HCT116 (cell line): ENCODE results near the gene DPP10. TPM values are rescaled to one million over a fixed set of nuclear protein-coding genes. Genes with fewer than 3 reads are reported as not detected.
"Not testable (repeated sequence)": the region's sequence is repeated elsewhere in the genome, so short reads cannot be mapped to it uniquely, and the experiment has no call there.

Source experiments
- ATAC-seq: fragments of 200-7000 bp; cut with Tn5 transposase; 2 replicates; pipeline ENCODE4 v1.9.1; 2020; ENCODE audit warnings: mild to moderate bottlenecking, moderate library complexity
- BruUV-seq: library from RNA; stranded (reverse); fragments of 400-500 nt; replicated peaks from 2 replicates; lab custom pipeline; 2021; lab: Mats Ljungman, UMichigan
- CTCF ChIA-PET: fragments of 300-600 bp; sonication (Branson Sonifier 250); formaldehyde crosslinking; loops from one replicate; lab custom pipeline; 2021; ENCODE audit warnings: antibody characterized with exemption; lab: Charles Lee
- POLR2A ChIA-PET: fragments of 300-600, 350-600 bp; sonication (Branson Sonifier 250); formaldehyde crosslinking; loops from one replicate; lab custom pipeline; 2021; ENCODE audit warnings: antibody characterized with exemption; lab: Charles Lee
- RAD21 ChIA-PET, 2 experiments: fragments of 300-600 bp; sonication (Branson Sonifier 250); formaldehyde crosslinking; loops; one replicate each; lab custom pipeline; 2023; ENCODE audit warnings: low total read pairs in 2 of 2; ENCODE audit not compliant: uncharacterized antibody in 2 of 2, unreplicated experiment in 2 of 2, low non-redundant PET in 1 of 2; lab: Charles Lee
- DNase-seq: peaks from one replicate; pipeline ENCODE4 v3.0.0-alpha.2; 2010; ENCODE audit warnings: low read depth, low spot score
- H2AFZ ChIP-seq: fragments of 200-600 bp; shearing (Covaris generic), sonication (generic); 2 replicates; pipeline ENCODE4 v1.6.1; 2017; ENCODE audit warnings: low read depth, mixed run types, mixed read lengths, antibody characterized with exemption, low read length; ENCODE audit not compliant: poor library complexity, severe bottlenecking
- H3K27ac ChIP-seq: 2 replicates; pipeline ENCODE4 v1.5.1; 2012; ENCODE audit warnings: low read depth, low read length
- H3K27me3 ChIP-seq: fragments of 200-600 bp; sonication (generic); 2 replicates; pipeline ENCODE4 v1.6.1; 2016; ENCODE audit warnings: mixed run types, low read length, mixed read lengths; ENCODE audit not compliant: insufficient read depth
- H3K36me3 ChIP-seq, 2 experiments: fragments of 200-500 bp in 1 of 2; fragments of 200-600 bp in 1 of 2; sonication (Bioruptor generic) in 1 of 2; sonication (generic) in 1 of 2; 2 replicates each; pipeline versions ENCODE4 v1.5.1 to v1.6.1; 2014 to 2016; ENCODE audit warnings: low read length in 2 of 2, inconsistent platforms in 1 of 2, mixed read lengths in 1 of 2, mixed run types in 1 of 2; ENCODE audit not compliant: insufficient read depth in 2 of 2, control insufficient read depth in 1 of 2
- H3K4me1 ChIP-seq, 2 experiments: fragments of 200-600 bp in 1 of 2; sonication (generic) in 1 of 2; 2 replicates each; pipeline versions ENCODE4 v1.5.1 to v1.6.1; 2012 to 2017; ENCODE audit warnings: low read length in 2 of 2, inconsistent platforms in 1 of 2, mild to moderate bottlenecking in 1 of 2, mixed read lengths in 1 of 2, mixed run types in 1 of 2, moderate library complexity in 1 of 2; ENCODE audit not compliant: insufficient read depth in 2 of 2, control insufficient read depth in 1 of 2
- H3K4me2 ChIP-seq: fragments of 200-600 bp; sonication (generic); 2 replicates; pipeline ENCODE4 v1.6.1; 2017; ENCODE audit warnings: mixed run types, low read length, mixed read lengths
- H3K4me3 ChIP-seq, 2 experiments: fragments of 200-600 bp in 1 of 2; sonication (generic) in 1 of 2; replicated peaks in 1 of 2; 2 replicates each; pipeline ENCODE4 v1.5.1; 2011 to 2016; ENCODE audit warnings: low read length in 2 of 2, control low read depth in 1 of 2, low read depth in 1 of 2, mild to moderate bottlenecking in 1 of 2, mixed read lengths in 1 of 2, mixed run types in 1 of 2
- H3K79me2 ChIP-seq: fragments of 200-600 bp; sonication (generic); 2 replicates; pipeline ENCODE4 v1.6.1; 2017; ENCODE audit warnings: mild to moderate bottlenecking, mixed run types, low read length, moderate library complexity, mixed read lengths; ENCODE audit not compliant: insufficient read depth
- H3K9ac ChIP-seq: fragments of 200-600 bp; sonication (generic); 2 replicates; pipeline ENCODE4 v1.6.1; 2016; ENCODE audit warnings: low read length, mixed read lengths
- H3K9me2 ChIP-seq: fragments of 200-600 bp; sonication (generic), shearing (Covaris generic); 2 replicates; pipeline ENCODE4 v1.6.1; 2017; ENCODE audit warnings: mixed run types, mild to moderate bottlenecking, moderate library complexity; ENCODE audit not compliant: insufficient read depth
- H3K9me3 ChIP-seq, 2 experiments: fragments of 200-500 bp in 1 of 2; fragments of 200-600 bp in 1 of 2; sonication (Bioruptor generic) in 1 of 2; sonication (generic) in 1 of 2; 2 replicates each; pipeline ENCODE4 v1.6.1; 2014 to 2017; ENCODE audit warnings: low read length in 2 of 2, mixed read lengths in 2 of 2, inconsistent platforms in 1 of 2, low read depth in 1 of 2, mild to moderate bottlenecking in 1 of 2, mixed run types in 1 of 2, moderate library complexity in 1 of 2; ENCODE audit not compliant: control insufficient read depth in 1 of 2, insufficient read depth in 1 of 2
- H4K20me1 ChIP-seq: fragments of 200-600 bp; sonication (generic), shearing (Covaris generic); 2 replicates; pipeline ENCODE4 v1.6.1; 2017; ENCODE audit warnings: mixed run types, mild to moderate bottlenecking, moderate library complexity; ENCODE audit not compliant: insufficient read depth
- ATF3 ChIP-seq: IDR thresholded peaks from 2 replicates; pipeline ENCODE4 v1.6.1; 2012
- CTCF ChIP-seq, 3 experiments: fragments of 200-600 bp in 1 of 3; sonication (generic) in 1 of 3; IDR thresholded peaks in 2 of 3; conservative IDR thresholded peaks in 1 of 3; 2 replicates each; pipeline ENCODE4 v1.5.1; 2012 to 2017; ENCODE audit warnings: low read depth in 2 of 3, low read length in 2 of 3, antibody characterized with exemption in 1 of 3, borderline replicate concordance in 1 of 3, control low read depth in 1 of 3, mild to moderate bottlenecking in 1 of 3, mixed read lengths in 1 of 3, mixed run types in 1 of 3, moderate library complexity in 1 of 3; ENCODE audit not compliant: insufficient read depth in 1 of 3
- EGR1 ChIP-seq: IDR thresholded peaks from 2 replicates; pipeline ENCODE4 v1.6.1; 2012; ENCODE audit warnings: low read depth
- FOSL1 ChIP-seq: IDR thresholded peaks from 2 replicates; pipeline ENCODE4 v1.6.1; 2012; ENCODE audit warnings: low read depth
- JUND ChIP-seq: IDR thresholded peaks from 2 replicates; pipeline ENCODE4 v1.6.1; 2012
- RAD21 ChIP-seq: IDR thresholded peaks from 2 replicates; pipeline ENCODE4 v1.6.1; 2012; ENCODE audit warnings: low read depth, mild to moderate bottlenecking
- SIN3A ChIP-seq: IDR thresholded peaks from 2 replicates; pipeline ENCODE4 v1.6.1; 2012; ENCODE audit warnings: low read depth
- SP1 ChIP-seq: IDR thresholded peaks from 2 replicates; pipeline ENCODE4 v1.6.1; 2012; ENCODE audit warnings: low read depth
- TCF7L2 ChIP-seq: IDR thresholded peaks from 2 replicates; pipeline ENCODE4 v1.7.0; 2011; ENCODE audit warnings: borderline replicate concordance, inconsistent platforms; ENCODE audit not compliant: insufficient read depth, insufficient read length; ENCODE audit errors: extremely low read depth
- YY1 ChIP-seq: IDR thresholded peaks from 2 replicates; pipeline ENCODE4 v1.6.1; 2011; ENCODE audit warnings: low read length, low read depth, moderate library complexity, mild to moderate bottlenecking; ENCODE audit not compliant: insufficient replicate concordance; ENCODE audit errors: extremely low read depth
- intact Hi-C: fragments of 100-400 bp; cut with micrococcal nuclease; formaldehyde crosslinking; loops from 2 replicates; pipeline ENCODE4 v1.10.0; 2022
- total RNA-seq: library from RNA; stranded (reverse); gene quantifications from one replicate; pipeline ENCODE4 v1.2.1, GENCODE V29; 2021; ENCODE audit not compliant: unreplicated experiment

The DPP10 gene
- total RNA-seq, 1 experiment from 2014 or later, result not detected

GRCh38 chr2:114406347-114406746 is 36.1 kb upstream of the DPP10 start:
- H3K9me3 ChIP-seq, result peaks cover 5 to 19% of the 10 kb centered on the region in 2 experiments; a peak in 2 of 4 replicates
- ChIA-PET RAD21 (no interaction called here), POLR2A (no interaction called here), CTCF (no interaction called here)
- H3K4me3 ChIP-seq, result no peak overlapping the region
- no peak for ATAC-seq
- no peak overlapping the region for H3K27ac ChIP-seq
- intact Hi-C loops, result no loop called here
- no peaks in the 10 kb centered on the region for H3K4me1 ChIP-seq
- no TSS peak for BruUV-seq
- H3K4me2 ChIP-seq, result no peak overlapping the region
- H4K20me1 ChIP-seq, result no peaks in the 10 kb centered on the region
- no peaks in the 10 kb centered on the region for H3K36me3 ChIP-seq
- TF ChIP-seq FOSL1, result no peak
- no peak for DNase-seq
- H3K79me2 ChIP-seq, result no peaks in the 10 kb centered on the region
- H3K9me2 ChIP-seq, result no peaks in the 10 kb centered on the region
- H2AFZ ChIP-seq, result no peak overlapping the region
- H3K27me3 ChIP-seq, result no peaks in the 10 kb centered on the region
- no peak overlapping the region for H3K9ac ChIP-seq

GRCh38 chr2:114407353-114407752 is 35.1 kb upstream of the DPP10 start:
- H3K4me2 ChIP-seq, BruUV-seq, H2AFZ ChIP-seq, H3K36me3 ChIP-seq, intact Hi-C loops, H4K20me1 ChIP-seq, H3K4me3 ChIP-seq, POLR2A ChIA-PET, H3K9ac ChIP-seq, H3K4me1 ChIP-seq, DNase-seq, H3K27ac ChIP-seq, RAD21 ChIA-PET, H3K27me3 ChIP-seq, CTCF ChIA-PET, H3K79me2 ChIP-seq, H3K9me2 ChIP-seq, ATAC-seq: not testable (repeated sequence)
- peaks cover 5 to 19% of the 10 kb centered on the region in 2 experiments; a peak in 2 of 4 replicates for H3K9me3 ChIP-seq

- no peaks in the 10 kb centered on the region for H3K79me2 ChIP-seq
- RAD21 ChIA-PET, result no interaction called here
- intact Hi-C loops, result no loop called here
- BruUV-seq, result no TSS peak
- no peak overlapping the region for H3K4me3 ChIP-seq
- no peak for DNase-seq
- POLR2A ChIA-PET, result no interaction called here
- no peaks in the 10 kb centered on the region for H4K20me1 ChIP-seq
- no peak overlapping the region for H3K9ac ChIP-seq
- H3K36me3 ChIP-seq, result no peaks in the 10 kb centered on the region
- H2AFZ ChIP-seq, result no peak overlapping the region
- ATAC-seq, result no peak
- H3K9me2 ChIP-seq, result no peaks in the 10 kb centered on the region
- H3K4me2 ChIP-seq, result no peak overlapping the region
- no peaks in the 10 kb centered on the region for H3K27me3 ChIP-seq
- H3K27ac ChIP-seq, result no peak overlapping the region
- CTCF ChIA-PET, result no interaction called here
- H3K4me1 ChIP-seq, result no peaks in the 10 kb centered on the region
- H3K9me3 ChIP-seq, result peaks cover 0 to 11% of the 10 kb centered on the region in 2 experiments; a peak in 2 of 4 replicates
- TF ChIP-seq YY1 (no peak), CTCF (IDR thresholded peaks at IDR 0.05 in 2 of 3, conservative IDR thresholded peaks at IDR 0.05 in 1 of 3; ENCODE audit: borderline replicate concordance in 1 of 3, insufficient read depth in 1 of 3, low read depth in 2 of 3, low read length in 2 of 3) (no peak), ATF3 (no peak), JUND (no peak), RAD21 (no peak), EGR1 (no peak), SP1 (no peak), TCF7L2 (no peak), SIN3A (no peak)
Observed at GRCh38 chr2:114421781-114422180, 20.7 kb upstream of the DPP10 start.
